Inflammatory macrophage (primary cell): ENCODE measurements around the gene KRT4.
A peak's percentile ranks its signal among the peaks of the same experiment; 100 is the strongest.
"Not testable (repeated sequence)": the region's sequence is repeated elsewhere in the genome, so short reads cannot be mapped to it uniquely, and the experiment has no call there.

Experiments used
- DNase-seq, 2 donors: peaks; one replicate each; pipeline ENCODE4 v3.0.0-alpha.2; 2020 to 2022

Gene KRT4

DNA sequence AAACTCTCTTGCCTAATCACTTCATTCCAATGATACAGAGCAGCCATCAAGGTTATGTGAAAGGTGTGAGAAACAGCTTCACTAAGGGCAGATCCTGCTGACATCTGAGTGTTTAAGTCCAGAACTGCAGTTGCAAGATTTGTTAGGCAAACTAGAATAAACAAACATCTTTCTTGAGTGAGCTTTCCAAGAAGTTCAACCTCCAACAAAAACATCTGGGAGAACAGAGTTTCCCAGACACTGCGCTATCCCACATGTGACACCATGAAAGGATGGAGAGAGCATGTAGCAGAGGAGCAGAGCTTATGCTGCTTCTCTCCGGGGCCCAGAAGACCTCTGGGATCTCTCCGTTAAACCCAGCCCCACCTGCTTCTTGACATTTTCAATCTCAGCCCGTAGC is 42.4 kb downstream of the KRT4 start:
- no peak for DNase-seq

DNA sequence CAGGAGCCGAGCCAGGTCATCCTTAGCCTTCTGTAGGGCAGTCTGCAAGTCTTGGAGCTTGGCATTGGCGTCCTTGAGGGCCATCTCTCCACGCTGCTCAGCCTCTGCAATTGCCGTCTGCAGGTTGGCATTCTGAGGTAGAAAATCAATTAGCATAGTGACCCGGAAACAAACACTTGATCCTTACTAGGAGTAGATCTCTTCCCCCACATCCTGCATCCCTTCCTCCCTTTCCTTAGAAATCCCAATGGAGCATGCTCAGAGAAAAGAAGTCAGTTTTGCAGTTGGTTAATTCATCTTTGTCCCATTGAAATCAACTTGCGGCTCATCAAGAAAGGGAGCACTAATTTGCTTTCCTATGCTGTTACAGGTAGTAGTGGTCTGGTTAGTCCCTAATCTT is 42.8 kb downstream of the KRT4 start:
- no peak for DNase-seq

DNA sequence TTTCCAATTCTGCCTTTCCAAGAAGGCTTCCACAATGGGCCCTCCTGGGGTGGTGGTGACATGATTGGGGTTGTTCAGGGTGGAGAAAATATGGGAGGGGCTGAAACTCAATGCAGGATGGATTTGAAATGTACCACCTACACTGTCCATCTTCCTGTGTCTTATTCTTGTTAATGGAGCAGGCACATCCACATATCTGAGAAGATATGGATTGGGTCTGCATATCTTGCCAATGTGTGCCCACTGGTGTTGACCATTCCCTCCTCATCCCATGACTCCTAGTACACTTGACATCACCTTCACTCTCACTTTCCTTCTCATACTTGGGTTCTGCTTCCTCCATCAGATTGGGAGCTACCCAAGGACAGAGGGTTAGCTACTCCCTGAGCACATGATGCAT is 44.0 kb downstream of the KRT4 start:
- no peak for DNase-seq

DNA sequence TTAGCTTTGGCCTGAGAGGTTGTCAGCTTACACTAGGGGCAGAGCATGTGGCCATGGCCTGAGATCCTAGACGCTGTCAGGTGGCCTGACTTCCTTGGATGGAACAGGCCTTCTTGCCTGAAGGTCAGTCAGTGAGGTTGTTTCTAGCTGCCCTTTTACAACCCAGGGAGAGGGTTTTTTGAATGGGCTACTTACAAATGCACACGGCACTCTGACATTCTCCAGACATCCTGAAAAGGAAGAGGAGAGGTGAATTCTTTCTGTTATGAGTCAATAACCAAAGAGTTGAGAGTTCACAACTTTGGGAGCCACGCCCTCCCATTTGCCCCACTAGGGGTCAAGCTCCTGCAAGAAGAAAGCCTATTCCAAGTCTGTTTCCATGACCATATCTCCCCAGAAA is 44.6 kb downstream of the KRT4 start:
- DNase-seq, result no peak

DNA sequence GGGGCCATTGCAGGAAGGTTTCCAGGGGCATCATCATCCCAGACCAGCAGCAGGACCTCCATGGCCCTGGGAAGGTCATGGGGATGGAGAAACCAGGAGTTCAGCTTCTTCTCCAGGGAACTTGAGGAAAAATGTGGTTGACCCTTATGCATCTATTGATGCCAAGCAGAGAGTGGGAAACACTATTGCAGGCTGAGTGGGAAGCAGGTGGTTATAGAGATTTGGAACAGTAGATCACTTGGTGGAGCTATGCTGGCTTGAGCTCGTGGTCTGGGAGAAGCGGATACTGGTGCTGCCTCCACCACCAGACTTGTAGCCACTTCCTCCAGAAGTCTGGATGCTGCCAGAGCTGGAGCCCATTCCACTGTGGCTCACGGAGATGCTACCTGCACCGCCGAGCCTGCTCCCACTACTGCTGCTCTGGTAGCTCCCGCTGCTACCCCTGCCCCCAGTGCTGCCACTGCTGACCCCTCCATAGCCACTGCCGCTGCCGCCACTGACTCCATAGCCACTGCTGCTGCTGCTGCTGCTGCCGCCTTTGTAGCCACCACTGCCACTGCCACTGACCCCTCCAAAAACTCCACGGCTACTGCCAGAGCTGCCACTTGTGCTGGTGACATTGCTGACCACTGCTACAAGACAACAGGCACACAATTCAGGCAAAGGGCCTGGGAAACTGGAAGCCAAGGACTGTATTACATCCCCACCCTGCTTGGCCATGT is 45.3 kb downstream of the KRT4 start:
- DNase-seq, result no peak

DNA sequence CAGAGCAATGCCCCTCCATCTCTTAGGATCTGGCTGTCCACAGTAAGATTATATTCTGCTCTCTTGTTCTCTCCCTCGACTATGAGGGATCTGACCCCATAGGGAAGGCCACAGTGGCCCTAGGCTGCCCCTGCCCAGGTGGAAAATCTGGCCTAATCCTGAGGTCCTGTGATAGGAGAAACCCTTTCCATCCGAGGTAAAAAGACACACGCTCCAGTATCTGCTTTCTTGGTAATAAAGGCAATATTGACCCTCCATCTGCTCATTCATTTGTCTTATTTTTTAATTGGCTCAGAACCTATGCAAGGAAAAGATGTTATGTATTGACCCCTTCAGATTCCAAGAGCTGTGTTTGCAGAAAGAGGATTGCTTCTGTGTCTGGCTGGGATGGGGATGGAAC is 46.5 kb downstream of the KRT4 start:
- no peak for DNase-seq

DNA sequence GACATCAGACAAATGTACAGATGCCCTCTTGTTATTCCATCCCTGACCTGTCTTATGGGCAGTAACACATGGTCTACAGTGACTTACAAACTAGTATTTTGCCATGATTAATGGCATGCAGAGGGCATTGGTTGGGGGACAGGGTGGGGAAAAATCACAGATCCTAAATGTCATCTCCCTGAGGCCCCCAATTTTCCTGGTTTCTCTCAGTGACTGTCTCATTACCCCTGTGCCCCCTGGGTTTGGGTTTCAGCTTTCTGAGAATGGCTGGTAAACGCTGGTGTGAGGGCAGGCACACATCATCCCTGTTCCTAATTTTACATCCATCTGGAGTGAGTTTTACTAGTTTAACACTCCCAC is 46.9 kb downstream of the KRT4 start:
- DNase-seq, result no peak

DNA sequence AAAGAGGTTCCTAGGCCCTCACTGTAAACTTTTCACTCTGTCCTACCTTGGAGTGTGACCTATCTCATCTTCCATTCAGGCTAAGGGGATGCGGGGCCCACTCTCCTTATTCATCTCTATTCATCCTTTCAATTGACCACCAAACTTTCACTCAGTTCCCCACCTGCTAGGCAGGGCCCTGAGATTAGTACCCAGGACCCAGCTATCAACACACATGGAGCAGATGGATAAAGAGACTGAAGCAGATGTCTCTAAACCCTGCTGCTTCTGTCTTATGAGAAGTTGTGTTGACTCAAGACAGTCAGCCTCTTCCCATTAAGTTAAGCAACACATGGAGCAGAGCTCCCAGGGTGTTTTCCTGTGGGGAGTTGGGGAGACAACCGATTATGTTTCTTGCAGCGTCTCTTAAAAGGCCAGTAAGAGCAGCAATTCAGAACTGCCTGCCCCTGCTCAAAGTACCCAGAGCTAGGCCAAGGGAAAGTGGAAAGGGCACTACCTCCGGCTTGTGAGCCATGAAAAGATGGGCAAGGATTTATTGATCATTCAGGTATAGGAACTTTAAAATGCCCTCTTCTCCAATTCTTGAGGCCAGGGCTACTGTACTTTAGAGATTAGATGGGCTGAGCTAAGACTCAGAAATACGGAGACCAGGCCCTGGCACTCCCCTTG is 47.4 kb downstream of the KRT4 start:
- DNase-seq, result no peak

DNA sequence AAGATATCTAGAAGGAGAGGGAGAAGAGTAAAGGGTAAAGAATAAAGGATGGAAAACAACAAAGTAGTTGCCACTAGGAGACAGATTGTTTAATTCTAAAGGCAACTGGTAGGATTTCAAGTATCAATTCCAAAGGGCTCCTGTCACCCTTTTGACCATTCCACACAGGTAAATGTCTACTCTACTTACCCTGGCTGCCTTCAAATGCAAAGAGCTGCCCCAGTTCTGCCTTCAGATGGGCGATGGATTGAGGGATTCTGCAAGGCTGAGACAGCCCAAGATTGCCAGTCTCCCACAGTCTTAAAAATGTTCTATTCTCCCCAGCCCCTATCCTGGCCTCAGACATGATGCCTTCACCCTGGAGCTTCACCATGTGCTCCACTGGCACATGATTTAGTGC is 48.2 kb downstream of the KRT4 start:
- DNase-seq, result no peak

DNA sequence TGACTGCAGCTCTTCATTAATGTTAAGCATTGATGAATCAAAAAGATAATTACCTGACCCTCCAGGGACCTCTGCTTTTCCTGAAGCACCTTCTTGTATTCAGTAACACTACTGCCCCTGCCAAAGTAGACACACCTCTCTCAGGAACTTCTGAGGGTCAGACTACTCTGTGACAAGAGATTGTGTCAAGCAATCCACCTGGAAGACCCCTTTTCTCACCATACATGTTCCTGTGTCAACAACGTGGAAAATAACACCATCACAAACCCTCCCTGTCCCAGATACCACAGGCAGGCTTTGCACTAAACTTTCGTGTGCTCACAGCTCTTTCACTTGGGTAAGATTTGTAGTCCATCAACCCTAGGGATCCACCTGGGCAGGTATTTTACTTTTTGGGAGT is 49.9 kb downstream of the KRT4 start:
- no peak for DNase-seq

DNA sequence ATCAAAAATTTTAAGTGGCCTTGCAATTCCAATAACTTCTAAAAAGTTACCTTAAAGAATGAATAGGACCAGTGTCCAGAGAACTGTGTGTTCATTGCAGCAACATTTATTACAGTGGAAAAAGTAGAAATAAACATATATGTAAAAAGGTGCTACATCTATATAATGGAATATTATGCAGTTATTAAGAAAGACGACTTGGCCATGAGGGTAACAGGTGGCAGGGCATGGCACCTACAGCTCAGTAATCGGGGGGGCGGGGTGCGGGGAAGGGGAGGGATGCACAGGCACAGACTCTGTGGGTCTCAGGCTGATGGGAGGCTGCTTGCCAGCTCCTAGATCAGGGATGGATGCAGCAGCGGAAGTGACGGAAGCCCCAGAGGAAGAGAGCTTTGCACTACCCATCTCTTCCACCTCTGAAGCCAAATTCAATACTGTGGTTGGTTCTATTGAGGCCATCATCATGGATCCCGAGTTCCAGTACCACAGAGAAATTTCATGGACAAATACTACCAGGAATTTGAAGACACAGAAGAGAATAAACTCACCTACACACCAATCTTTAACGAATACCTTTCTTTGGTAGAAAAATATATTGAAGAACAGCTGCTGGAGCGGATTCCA is 50.8 kb downstream of the KRT4 start:
- DNase-seq, result no peak

DNA sequence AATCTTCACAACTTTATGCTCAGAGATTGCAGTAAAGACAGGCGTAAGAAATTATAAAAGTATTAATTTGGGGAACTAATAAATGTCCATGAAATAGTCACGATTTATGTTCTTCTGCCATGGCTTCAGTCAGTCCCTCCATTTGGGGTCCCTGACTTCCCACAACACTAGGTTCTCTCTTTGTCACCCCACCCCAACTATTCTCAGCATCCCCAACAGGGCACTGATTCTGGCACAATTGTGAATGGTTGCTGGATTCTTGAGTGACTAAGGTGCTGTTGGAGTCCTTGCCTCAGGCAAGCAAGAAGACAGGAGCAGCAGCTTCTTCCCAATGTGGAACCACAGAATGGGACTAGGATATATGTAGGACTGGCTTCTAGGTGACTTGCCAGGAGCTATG is 52.1 kb downstream of the KRT4 start:
- DNase-seq, result no peak

DNA sequence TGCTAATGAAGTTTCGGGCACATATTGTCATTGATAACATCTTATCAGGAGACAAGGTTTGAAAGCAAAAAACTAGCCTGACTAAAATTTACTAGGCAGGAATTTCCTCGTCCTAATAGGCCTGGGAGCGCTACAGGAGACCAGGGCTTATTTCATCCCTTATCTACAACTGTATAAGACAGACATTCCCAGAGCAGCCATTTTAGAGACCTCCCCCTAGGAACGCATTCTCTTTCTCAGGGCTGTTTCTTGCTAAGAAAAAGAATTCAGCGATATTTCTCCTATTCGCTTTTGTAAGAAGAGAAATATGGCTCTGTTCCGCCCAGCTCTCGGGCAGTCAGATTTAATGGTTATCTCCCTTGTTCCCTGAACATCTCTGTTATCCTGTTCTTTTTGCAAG is 52.7 kb downstream of the KRT4 start:
- DNase-seq, result not testable (repeated sequence)

DNA sequence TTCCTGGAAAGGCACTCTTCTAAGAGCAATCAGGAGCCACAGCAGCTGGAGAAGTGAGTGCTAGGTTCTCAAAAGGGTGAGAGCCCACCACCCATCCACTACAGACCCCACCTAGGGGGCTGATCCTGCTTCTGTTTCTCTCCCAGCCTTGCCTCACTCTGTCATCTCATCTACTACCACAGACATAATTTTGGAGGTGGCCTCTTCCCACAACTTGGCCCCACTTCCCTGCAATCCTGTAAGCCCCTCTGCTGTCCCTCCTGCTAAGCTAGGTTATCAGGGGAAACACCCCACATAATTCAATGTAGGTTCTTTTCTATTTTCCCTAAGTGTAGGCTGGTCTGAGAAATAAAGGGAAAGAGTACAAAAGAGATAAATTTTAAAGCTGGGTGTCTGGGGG is 53.3 kb downstream of the KRT4 start:
- DNase-seq, result no peak

DNA sequence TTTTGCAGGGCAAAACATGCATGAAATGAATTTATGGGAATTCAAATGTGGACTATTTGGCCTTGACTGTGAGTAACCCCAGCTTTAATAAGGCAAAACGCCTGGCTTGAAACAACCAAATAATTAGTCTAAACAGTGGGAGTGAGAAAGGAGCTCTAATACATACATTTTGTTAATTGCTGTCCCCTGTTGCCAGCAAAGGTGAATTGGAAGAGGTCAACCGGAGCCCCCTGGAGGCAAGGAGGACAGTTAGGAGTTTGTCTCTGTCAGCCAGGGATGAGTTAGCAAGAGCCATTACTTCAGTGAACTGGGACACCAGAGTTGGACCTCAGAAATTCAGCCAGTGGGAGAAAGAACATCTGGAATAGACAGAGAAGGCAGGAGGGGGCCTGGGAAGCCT is 54.2 kb downstream of the KRT4 start:
- DNase-seq, result no peak

DNA sequence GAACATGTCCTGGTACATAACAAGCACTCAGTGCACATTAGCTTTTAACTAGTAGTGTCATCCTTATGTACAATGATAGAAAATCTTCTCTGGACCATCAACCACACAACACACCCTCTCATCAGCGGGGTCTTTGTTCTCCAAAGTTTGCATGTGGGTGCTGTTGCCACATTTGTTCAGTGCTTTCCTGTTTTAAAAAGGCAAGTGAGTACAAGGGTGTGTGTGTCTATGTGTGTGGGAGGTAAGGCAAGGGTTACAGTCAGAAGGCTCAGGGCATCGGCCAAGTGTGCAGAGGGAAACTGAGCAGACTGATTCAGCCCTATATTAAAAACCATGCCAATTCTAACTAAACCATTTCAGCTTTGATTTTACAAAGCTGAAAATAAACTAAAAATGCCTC is 54.7 kb downstream of the KRT4 start:
- DNase-seq, result peak; percentile 56 to 61

DNA sequence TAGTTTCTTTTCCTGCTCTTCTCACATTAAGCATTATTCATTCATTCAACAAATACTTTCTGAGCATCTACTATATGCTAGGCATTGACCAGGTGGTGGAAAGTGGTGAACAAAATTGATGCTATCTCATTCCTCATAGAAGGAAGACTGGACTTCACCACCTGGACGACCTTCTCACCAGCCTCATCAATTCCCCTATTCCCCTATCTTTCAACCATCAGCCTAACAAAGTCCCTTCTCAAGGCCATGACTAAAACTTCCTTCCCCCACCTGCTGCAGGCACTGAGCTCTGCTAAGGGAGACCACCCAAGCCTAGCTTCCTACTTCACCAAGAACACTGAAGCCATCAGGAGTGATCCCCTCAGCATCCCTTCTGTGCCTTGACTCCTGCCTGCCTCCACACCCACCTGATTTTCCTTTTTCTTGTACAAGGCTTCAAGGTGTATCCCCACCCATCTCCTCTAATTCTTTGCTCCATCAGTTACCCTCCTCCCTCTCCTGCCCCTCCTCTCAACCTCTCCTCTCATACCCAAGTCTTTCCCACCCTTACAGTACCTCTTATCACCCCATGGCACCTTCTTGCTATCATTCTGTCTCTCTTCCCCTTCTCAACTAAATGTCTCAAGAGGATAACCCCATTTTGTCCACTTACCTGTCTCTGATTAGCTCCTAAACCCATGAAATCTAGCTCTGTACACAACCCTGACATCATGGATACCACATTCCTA is 56.3 kb downstream of the KRT4 start:
- no peak for DNase-seq
